ENCODE results near the gene TIMM9. TPM values are rescaled to one million over a fixed set of nuclear protein-coding genes. Genes with fewer than 3 reads are reported as not detected.
"Not testable (repeated sequence)": the region's sequence is repeated elsewhere in the genome, so short reads cannot be mapped to it uniquely, and the experiment has no call there.

Gene TIMM9
- total RNA-seq, 1 donor from 2014 or later: 28.5 TPM

GRCh38 chr14:58444627-58445026 lies 17.3 kb upstream of the TIMM9 start:
- Histone ChIP-seq H3K27me3 (ENCODE audit: low read depth) (no peaks in the 10 kb centered on the region), H3K27ac (peak overlapping the region; percentile 48), H3K4me3 (no peak overlapping the region), H3K9me3 (no peaks in the 10 kb centered on the region), H3K36me3 (peaks cover 83% of the 10 kb centered on the region), H3K4me1 (no peaks in the 10 kb centered on the region)
- DNase-seq (no peak), ATAC-seq (peak; percentile 89 to 95)
- no peak for TF ChIP-seq CTCF (IDR thresholded peaks at IDR 0.05)
- intact Hi-C loops (cut with DNase I): no loop called here

GRCh38 chr14:58439476-58439875 lies 12.1 kb upstream of the TIMM9 start:
- intact Hi-C loops (cut with DNase I): no loop called here
- Histone ChIP-seq H3K4me3 (no peak overlapping the region), H3K4me1 (no peaks in the 10 kb centered on the region), H3K9me3 (no peaks in the 10 kb centered on the region), H3K27ac (no peak overlapping the region), H3K36me3 (peaks cover 66% of the 10 kb centered on the region), H3K27me3 (ENCODE audit: low read depth) (no peaks in the 10 kb centered on the region)
- DNase-seq (no peak), ATAC-seq (peak in 1 of 2 donors; percentile 37)
- no peak for TF ChIP-seq CTCF (IDR thresholded peaks at IDR 0.05)

GRCh38 chr14:58430156-58430555 lies 2.8 kb upstream of the TIMM9 start:
- TF ChIP-seq CTCF (IDR thresholded peaks at IDR 0.05): no peak
- intact Hi-C loops (cut with DNase I): no loop called here
- ATAC-seq (no peak), DNase-seq (no peak)
- Histone ChIP-seq H3K4me1 (peaks cover 30% of the 10 kb centered on the region), H3K36me3 (peaks cover 40% of the 10 kb centered on the region), H3K27ac (no peak overlapping the region), H3K4me3 (no peak overlapping the region), H3K9me3 (no peaks in the 10 kb centered on the region), H3K27me3 (ENCODE audit: low read depth) (no peaks in the 10 kb centered on the region)

GRCh38 chr14:58428118-58428683 lies 870 bp upstream of the TIMM9 start:
- no peak for TF ChIP-seq CTCF (IDR thresholded peaks at IDR 0.05)
- intact Hi-C loops (cut with DNase I): no loop called here
- Histone ChIP-seq H3K4me1 (peaks cover 30% of the 10 kb centered on the region), H3K27me3 (ENCODE audit: low read depth) (no peaks in the 10 kb centered on the region), H3K36me3 (peaks cover 34% of the 10 kb centered on the region), H3K9me3 (no peaks in the 10 kb centered on the region), H3K27ac (peak overlapping the region; percentile 97), H3K4me3 (peak overlapping the region; percentile 74)
- ATAC-seq (peak in 1 of 2 donors; percentile 36), DNase-seq (no peak)

GRCh38 chr14:58426670-58427280 lies 556 bp downstream of the TIMM9 start:
- H3K4me1 ChIP-seq: peaks cover 30% of the 10 kb centered on the region
- peaks cover 35% of the 10 kb centered on the region for H3K36me3 ChIP-seq
- peak overlapping the region; percentile 74 for H3K4me3 ChIP-seq
- DNase-seq (peak; percentile 66), ATAC-seq (peak; percentile 81 to 90)
- H3K27me3 ChIP-seq (ENCODE audit: low read depth): no peaks in the 10 kb centered on the region
- no peak for TF ChIP-seq CTCF (IDR thresholded peaks at IDR 0.05)
- peak overlapping the region; percentile 97 for H3K27ac ChIP-seq
- H3K9me3 ChIP-seq: no peaks in the 10 kb centered on the region
- intact Hi-C loops (cut with DNase I): no loop called here

- H3K4me1 ChIP-seq: not testable (repeated sequence)
- H3K36me3 ChIP-seq: peaks cover 73% of the 10 kb centered on the region
Measured at GRCh38 chr14:58416934-58417333, 10.4 kb downstream of the TIMM9 start.

More at GRCh38 chr14:58416934-58417333, 10.4 kb downstream of the TIMM9 start:
- H3K27ac ChIP-seq; H3K9me3 ChIP-seq; H3K27me3 ChIP-seq (ENCODE audit: low read depth); ATAC-seq; H3K4me3 ChIP-seq; intact Hi-C loops (cut with DNase I); DNase-seq: not testable (repeated sequence)

Data from lower lobe of right lung (tissue), 2 donors.